ENCODE results near the gene TMEM184B.

The TMEM184B gene

DNA sequence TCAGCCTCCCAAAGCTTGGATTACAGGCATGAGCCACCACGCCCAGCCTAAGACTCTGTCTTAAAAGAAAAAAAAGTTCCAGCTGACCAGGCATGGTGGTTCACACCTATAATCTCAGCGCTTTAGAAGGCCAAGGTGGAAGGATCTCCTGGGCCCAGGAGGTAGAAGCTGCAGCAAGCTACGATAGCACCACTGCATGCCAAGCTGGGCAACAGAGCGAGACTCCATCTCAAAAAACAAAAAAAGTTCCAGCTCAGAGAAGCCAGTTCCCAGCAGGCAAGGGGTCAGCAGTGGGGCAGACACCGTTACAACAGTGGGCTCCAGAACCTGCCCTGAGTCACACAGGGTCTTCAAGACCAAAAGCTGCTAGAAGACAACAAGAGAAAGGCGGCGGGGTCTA, 3.3 kb downstream of the TMEM184B start:
- Histone ChIP-seq H3K4me1 (ENCODE audit: insufficient read depth, poor library complexity, severe bottlenecking) (peaks cover 7% of the 10 kb centered on the region), H3K36me3 (ENCODE audit: low read depth) (peaks cover 46% of the 10 kb centered on the region), H3K4me3 (ENCODE audit: severe bottlenecking) (no peak overlapping the region), H3K9me3 (ENCODE audit: severe bottlenecking) (no peaks in the 10 kb centered on the region), H3K27me3 (ENCODE audit: insufficient read depth, poor library complexity, severe bottlenecking) (no peaks in the 10 kb centered on the region), H3K27ac (ENCODE audit: poor library complexity, severe bottlenecking) (no peak overlapping the region)
- DNase-seq (ENCODE audit: low spot score) (no peak), ATAC-seq (ENCODE audit: low read depth) (no peak)
- TF ChIP-seq, protein P1, sequence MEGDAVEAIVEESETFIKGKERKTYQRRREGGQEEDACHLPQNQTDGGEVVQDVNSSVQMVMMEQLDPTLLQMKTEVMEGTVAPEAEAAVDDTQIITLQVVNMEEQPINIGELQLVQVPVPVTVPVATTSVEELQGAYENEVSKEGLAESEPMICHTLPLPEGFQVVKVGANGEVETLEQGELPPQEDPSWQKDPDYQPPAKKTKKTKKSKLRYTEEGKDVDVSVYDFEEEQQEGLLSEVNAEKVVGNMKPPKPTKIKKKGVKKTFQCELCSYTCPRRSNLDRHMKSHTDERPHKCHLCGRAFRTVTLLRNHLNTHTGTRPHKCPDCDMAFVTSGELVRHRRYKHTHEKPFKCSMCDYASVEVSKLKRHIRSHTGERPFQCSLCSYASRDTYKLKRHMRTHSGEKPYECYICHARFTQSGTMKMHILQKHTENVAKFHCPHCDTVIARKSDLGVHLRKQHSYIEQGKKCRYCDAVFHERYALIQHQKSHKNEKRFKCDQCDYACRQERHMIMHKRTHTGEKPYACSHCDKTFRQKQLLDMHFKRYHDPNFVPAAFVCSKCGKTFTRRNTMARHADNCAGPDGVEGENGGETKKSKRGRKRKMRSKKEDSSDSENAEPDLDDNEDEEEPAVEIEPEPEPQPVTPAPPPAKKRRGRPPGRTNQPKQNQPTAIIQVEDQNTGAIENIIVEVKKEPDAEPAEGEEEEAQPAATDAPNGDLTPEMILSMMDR (IDR thresholded peaks at IDR 0.05; ENCODE audit: poor library complexity, severe bottlenecking) = no peak

DNA sequence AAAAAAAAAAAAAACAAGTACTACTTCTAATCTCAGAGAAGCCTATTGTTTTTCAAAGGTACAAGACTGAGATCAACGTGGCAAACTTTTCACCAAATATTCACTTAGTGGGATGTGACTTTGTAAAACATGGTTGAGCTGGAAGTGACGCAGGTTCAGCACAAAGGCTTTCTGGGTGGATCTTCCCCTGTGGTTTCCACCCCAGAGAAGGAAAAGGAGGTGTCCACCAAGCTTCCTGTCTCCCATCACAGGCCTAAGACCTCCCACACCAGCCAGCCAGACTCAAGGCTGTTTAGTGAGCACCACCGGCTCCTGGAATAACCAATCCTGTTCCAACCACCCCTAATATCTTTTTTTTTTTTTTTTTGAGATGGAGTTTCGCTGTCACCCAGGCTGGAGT, 5.7 kb downstream of the TMEM184B start:
- no peaks in the 10 kb centered on the region for H3K27me3 ChIP-seq (ENCODE audit: insufficient read depth, poor library complexity, severe bottlenecking)
- no peaks in the 10 kb centered on the region for H3K4me1 ChIP-seq (ENCODE audit: insufficient read depth, poor library complexity, severe bottlenecking)
- DNase-seq (ENCODE audit: low spot score) (no peak), ATAC-seq (ENCODE audit: low read depth) (no peak)
- H3K9me3 ChIP-seq (ENCODE audit: severe bottlenecking) = no peaks in the 10 kb centered on the region
- no peak overlapping the region for H3K4me3 ChIP-seq (ENCODE audit: severe bottlenecking)
- H3K36me3 ChIP-seq (ENCODE audit: low read depth) = peaks cover 63% of the 10 kb centered on the region
- TF ChIP-seq, protein P1 (IDR thresholded peaks at IDR 0.05; ENCODE audit: poor library complexity, severe bottlenecking) = no peak
- no peak overlapping the region for H3K27ac ChIP-seq (ENCODE audit: poor library complexity, severe bottlenecking)

DNA sequence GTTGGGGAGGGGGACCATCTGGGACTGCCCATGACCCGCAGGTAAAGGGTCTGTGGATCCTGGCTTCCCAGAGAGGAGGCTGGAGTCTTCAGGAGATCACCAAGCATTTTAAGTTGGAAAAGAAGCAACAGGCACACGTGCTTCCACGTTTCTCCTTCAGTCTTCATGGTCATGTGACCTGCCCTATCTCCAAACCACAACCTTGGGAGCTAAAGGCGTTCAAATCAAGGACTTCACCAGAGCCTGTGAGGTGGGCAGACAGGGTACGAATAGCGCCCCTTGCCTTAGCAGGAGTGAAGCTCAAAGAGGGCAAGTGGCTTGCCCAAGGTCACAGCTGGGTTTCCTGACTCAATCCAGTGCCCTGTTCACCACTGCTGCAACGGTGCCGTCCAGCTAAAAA, 6.7 kb downstream of the TMEM184B start:
- DNase-seq (ENCODE audit: low spot score) (no peak), ATAC-seq (ENCODE audit: low read depth) (no peak)
- Histone ChIP-seq H3K27ac (ENCODE audit: poor library complexity, severe bottlenecking) (no peak overlapping the region), H3K4me1 (ENCODE audit: insufficient read depth, poor library complexity, severe bottlenecking) (no peaks in the 10 kb centered on the region), H3K4me3 (ENCODE audit: severe bottlenecking) (no peak overlapping the region), H3K36me3 (ENCODE audit: low read depth) (peaks cover 65% of the 10 kb centered on the region), H3K9me3 (ENCODE audit: severe bottlenecking) (no peaks in the 10 kb centered on the region), H3K27me3 (ENCODE audit: insufficient read depth, poor library complexity, severe bottlenecking) (no peaks in the 10 kb centered on the region)
- TF ChIP-seq, protein P1 (IDR thresholded peaks at IDR 0.05; ENCODE audit: poor library complexity, severe bottlenecking) = no peak

DNA sequence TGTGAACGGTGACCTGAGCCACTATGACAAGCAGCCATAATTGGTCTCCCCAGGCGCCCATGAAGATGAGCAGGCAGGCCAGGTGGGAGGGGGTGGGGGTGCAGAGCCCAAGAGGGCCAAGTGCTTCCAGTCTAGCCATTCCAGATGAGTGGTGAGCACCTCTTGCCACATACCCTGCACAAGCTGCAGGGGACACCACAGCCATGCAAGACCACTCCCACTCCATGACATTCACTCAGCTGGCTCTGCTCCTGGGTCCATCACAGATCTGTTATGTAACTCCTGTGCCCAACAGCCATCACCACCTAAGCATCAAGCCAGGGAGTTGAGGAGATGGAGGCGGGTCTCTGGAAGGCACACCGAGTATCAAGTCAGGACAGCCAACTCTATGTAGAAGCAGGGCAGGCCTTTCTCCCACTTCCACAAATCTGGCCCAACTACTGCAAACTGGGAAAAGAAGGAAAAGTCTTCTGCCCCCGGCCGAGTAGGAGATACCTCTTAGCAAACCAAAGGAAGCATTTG, 8.4 kb downstream of the TMEM184B start:
- TF ChIP-seq, protein P1 (IDR thresholded peaks at IDR 0.05; ENCODE audit: poor library complexity, severe bottlenecking) = no peak
- no peak for ATAC-seq (ENCODE audit: low read depth)
- H3K9me3 ChIP-seq (ENCODE audit: severe bottlenecking) = no peaks in the 10 kb centered on the region

DNA sequence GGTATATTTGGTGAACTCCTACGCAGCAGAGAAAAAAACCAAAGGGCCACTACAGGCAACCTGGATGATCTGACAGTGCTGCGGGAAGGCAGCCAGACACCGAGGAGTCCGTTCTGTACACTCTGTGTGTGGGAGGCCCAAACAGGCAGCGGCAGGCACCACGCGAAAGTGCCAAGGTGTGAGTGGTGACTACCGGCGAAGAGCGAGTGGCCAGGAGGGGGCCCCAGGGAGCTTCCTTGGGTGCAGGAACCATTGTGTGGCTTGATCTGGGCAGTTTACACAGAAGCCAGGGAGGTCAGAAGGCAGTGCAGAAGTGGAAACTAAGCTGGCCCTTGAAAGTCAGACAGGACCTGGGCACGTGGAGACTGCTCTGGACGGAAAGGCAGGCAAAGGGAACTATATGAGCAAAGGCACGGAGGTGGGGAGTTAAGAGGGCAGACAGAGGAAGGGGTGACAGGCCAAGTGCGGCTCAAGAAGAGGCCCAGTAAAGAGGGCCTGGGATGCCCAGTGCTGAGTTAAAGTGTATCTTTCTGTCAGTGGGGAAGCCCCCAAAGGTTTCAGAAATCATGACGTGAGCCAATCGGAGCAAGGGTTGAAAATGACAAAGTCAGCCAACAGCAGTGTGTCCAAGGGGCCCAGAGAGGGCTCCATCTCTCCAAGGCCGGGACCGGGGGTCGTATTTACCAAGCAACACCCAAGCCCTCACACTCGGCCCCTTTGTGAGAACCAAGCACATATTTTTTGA, 10.6 kb downstream of the TMEM184B start:
- H3K27me3 ChIP-seq (ENCODE audit: insufficient read depth, poor library complexity, severe bottlenecking) = no peaks in the 10 kb centered on the region
- DNase-seq (ENCODE audit: low spot score) (no peak), ATAC-seq (ENCODE audit: low read depth) (peak; percentile 51; the same call in 2 of the 3 replicates)
- H3K4me3 ChIP-seq (ENCODE audit: severe bottlenecking) = no peak overlapping the region
- TF ChIP-seq, protein P1 (IDR thresholded peaks at IDR 0.05; ENCODE audit: poor library complexity, severe bottlenecking) = peak; percentile 49
- H3K9me3 ChIP-seq (ENCODE audit: severe bottlenecking) = no peaks in the 10 kb centered on the region
- no peaks in the 10 kb centered on the region for H3K4me1 ChIP-seq (ENCODE audit: insufficient read depth, poor library complexity, severe bottlenecking)
- H3K27ac ChIP-seq (ENCODE audit: poor library complexity, severe bottlenecking) = no peak overlapping the region
- peaks cover 52% of the 10 kb centered on the region for H3K36me3 ChIP-seq (ENCODE audit: low read depth)

More for the DNA sequence above, 8.4 kb downstream of the TMEM184B start:
- no peak for DNase-seq (ENCODE audit: low spot score)
- peaks cover 56% of the 10 kb centered on the region for H3K36me3 ChIP-seq (ENCODE audit: low read depth)
- no peaks in the 10 kb centered on the region for H3K4me1 ChIP-seq (ENCODE audit: insufficient read depth, poor library complexity, severe bottlenecking)
- no peaks in the 10 kb centered on the region for H3K27me3 ChIP-seq (ENCODE audit: insufficient read depth, poor library complexity, severe bottlenecking)
- no peak overlapping the region for H3K27ac ChIP-seq (ENCODE audit: poor library complexity, severe bottlenecking)
- H3K4me3 ChIP-seq (ENCODE audit: severe bottlenecking) = no peak overlapping the region
